ENCODE measurements around the gene EPHB3.
A peak's percentile ranks its signal among the peaks of the same experiment; 100 is the strongest.

EPHB3 gene

GRCh38 chr3:184564685-184565385 is 3.2 kb downstream of the EPHB3 start:
- DNase-seq = no peak

GRCh38 chr3:184565421-184566211 is 4.0 kb downstream of the EPHB3 start:
- DNase-seq = peak; percentile 65

GRCh38 chr3:184566441-184567414 is 5.1 kb downstream of the EPHB3 start:
- no peak for DNase-seq

GRCh38 chr3:184567946-184568559 is 6.5 kb downstream of the EPHB3 start:
- no peak for DNase-seq

GRCh38 chr3:184568560-184568923 is 7.0 kb downstream of the EPHB3 start:
- DNase-seq = no peak

DNA sequence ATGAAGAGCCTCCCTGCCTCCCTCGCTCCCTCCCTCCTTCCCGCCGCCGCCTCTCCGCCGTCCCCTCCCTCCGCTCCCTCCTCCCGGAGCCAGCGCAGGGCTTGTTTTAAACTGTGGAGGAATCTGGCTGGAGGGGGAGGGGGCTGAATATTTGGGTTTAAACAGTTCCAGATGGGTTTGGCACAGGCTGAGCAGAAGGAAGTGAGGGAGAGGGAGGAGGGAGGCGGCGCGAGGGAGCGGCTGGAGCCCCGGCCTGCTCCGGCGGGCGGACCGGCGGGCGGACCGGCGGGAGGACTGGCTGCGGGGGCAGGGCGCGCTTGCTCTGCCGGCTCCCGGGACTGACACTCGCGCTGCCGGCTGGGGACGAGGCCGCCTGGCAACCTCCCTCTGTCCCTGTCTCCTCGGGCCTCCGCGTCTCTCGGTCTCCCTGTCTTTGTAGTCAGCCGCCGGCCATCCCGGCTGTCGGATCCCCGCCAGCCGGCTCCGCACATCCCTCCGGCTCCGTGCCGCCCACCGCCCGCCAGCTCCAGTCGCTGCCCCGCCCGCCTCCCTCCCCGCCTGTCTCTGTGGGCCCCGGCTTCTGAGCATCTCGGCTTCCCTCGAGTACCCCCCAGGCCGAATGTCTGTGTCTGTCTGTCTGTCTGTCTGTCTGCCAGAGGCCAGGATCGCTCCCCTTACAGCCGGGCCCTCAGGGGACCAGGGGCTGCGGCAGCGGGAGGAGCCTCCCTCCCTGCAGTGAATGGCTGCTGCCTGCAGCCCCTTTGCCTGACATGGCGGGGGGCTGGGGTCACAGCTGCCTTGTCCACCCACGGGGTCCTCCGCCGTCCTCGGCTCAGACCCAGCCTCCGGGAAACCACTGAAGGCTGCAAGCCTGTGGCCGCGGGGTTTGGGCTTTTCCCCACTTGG is 7.6 kb downstream of the EPHB3 start:
- peak; percentile 98 for DNase-seq

DNA sequence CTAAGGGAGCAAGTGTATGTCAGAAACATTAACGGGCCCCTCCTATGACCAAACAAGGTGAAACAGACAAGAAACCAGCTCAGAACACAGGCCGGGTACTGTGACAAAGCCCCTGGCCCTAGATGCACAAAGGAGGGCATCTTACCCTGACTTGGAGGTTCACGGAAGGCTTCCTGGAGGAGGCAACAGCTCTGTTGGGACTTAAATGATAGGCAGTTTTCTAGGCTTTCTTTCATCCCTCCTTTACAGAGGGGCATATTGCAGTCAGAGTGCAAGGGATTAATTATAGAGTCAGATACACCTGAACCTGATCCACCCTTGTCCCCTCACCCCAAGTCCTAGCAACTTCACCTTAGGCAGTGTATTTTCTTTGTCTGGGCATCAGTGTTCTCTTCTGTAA is 8.4 kb downstream of the EPHB3 start:
- DNase-seq = no peak

DNA sequence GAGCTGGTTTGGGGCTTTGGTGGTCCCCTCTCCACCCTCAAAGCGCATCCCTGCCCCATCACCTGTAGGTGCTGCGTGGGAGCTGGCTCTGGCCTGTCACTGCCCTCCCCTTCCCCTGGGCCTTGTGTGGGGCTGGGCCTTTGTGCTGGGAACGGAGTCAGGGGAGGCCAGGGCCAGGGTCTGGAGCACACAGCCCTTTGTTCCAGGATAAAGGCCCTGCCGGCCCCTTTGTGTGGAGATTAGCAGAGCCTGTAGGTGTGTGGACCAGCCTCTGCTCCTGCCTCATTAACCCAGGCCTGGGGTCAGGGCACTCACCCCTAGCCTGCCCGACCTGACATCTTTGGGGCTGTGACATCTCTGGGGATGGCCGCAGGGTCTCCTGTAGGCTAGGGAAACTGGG is 8.9 kb downstream of the EPHB3 start:
- DNase-seq = no peak

DNA sequence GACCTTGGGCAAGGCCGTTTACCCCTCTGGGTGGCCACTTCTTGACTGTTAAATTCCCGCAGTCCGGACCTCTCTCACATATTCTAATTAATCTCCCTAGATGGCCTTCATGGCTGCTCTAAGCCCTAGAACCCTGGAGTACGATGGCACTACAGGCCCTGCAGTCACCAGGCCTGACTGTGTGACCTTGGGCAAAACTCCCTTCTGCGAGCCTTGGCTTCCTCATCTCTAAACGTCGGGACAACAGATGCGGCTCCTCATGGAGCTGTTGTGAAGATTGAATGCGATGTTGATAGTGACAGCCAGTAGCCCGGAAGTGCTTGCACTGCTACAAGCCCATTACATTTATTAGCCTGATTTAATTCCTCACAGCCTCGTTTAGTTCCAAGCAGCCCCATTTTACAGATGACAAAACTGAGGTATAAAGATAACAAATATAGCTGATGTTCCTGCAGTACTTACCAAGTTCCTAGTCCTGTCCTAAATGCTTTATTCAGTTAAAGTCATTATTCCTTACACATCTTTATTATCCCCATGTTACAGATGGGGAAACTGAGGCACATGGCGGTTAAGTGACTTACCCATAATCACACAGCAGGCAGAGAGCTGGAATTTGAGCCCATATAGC is 10.3 kb downstream of the EPHB3 start:
- DNase-seq = no peak

DNA sequence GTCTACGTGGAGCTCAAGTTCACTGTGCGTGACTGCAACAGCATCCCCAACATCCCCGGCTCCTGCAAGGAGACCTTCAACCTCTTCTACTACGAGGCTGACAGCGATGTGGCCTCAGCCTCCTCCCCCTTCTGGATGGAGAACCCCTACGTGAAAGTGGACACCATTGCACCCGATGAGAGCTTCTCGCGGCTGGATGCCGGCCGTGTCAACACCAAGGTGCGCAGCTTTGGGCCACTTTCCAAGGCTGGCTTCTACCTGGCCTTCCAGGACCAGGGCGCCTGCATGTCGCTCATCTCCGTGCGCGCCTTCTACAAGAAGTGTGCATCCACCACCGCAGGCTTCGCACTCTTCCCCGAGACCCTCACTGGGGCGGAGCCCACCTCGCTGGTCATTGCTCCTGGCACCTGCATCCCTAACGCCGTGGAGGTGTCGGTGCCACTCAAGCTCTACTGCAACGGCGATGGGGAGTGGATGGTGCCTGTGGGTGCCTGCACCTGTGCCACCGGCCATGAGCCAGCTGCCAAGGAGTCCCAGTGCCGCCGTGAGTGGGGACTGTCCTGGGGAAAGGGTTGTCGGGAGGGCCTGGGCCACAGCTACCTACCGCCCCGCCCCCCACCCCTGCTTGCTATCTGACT is 11.2 kb downstream of the EPHB3 start:
- DNase-seq = no peak

DNA sequence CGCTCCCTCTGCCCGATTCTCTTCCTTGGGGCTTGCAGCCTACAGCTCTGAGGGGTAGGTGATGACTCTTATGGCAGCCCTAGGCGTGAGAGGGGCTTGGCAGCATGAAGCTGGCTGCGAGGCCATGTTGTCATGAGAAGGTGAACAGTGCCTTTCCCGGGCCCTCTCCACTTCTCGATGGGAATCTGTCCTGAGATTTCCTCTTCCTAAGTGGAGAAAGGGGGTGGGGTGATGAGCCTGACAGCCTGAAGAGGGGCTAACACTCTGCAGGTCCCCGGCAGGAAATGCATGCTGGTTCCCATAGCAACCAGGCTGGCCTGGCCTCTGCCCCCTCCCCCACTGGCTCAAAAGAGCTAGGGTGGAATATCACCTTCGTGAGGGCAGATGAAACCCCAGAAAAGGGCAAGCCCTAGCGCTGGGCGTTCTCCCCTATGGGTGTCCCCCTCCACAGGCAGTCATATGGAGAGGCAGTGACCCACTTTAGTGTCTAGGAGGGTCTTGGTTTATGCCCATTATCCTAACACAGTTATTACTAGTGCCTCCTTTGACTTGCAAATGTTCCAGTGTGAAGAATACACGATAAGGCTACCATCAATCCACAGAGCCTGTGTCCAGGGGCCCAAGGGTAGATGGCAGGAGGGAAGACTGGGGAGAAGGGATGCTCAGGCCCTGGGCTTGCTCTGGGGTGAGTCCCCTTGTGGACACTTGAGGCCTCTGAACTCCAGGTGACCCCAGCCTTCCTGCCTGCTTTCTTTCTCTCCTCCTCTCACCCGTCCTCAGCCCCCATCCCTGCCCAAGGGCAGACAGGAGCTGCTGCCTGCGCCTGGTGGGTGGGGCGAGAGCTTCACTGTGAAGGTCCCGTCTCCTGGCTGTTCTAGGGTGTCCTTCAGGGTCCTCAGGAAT is 13.2 kb downstream of the EPHB3 start:
- DNase-seq = no peak

DNA sequence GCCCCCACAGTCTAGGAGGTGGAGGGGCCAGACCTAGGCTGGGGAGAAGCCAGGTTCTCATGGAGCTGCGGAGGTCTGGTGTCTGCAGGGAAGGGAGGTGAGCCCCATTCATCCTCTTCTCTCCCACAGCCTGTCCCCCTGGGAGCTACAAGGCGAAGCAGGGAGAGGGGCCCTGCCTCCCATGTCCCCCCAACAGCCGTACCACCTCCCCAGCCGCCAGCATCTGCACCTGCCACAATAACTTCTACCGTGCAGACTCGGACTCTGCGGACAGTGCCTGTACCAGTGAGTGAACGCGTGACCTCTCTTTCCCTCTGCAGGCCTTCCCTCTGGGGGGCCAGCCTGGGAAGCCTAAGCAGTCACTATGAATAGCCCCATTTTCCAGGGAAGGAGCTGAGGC is 14.1 kb downstream of the EPHB3 start:
- DNase-seq = no peak

DNA sequence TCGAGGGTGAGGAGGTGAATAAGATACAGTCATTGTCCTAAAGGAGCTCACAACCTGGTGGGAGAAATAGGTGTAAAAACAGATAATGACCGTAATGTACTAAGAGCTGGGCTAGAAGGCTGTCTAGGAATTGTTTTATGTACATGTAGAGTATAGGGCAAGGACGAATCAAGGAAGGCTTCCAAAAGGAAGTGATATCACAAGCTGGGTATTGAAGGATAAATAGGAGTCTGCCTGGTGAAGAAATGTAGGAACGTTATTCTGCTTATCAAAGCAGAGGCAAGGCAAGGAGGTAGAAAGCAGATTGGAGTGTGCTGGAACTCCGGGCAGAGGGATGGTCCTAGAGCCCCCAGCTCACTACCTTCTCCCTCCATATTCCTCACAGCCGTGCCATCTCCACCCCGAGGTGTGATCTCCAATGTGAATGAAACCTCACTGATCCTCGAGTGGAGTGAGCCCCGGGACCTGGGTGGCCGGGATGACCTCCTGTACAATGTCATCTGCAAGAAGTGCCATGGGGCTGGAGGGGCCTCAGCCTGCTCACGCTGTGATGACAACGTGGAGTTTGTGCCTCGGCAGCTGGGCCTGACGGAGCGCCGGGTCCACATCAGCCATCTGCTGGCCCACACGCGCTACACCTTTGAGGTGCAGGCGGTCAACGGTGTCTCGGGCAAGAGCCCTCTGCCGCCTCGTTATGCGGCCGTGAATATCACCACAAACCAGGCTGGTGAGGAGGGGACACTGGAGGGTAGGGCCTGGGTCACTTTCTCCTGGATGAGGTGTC is 15.1 kb downstream of the EPHB3 start:
- no peak for DNase-seq

- no peak for DNase-seq
Observed at GRCh38 chr3:184577546-184577945, 16.0 kb downstream of the EPHB3 start.

- no peak for DNase-seq
Observed at GRCh38 chr3:184578218-184578617, 16.6 kb downstream of the EPHB3 start.

- no peak for DNase-seq
Observed at GRCh38 chr3:184578822-184579221, 17.2 kb downstream of the EPHB3 start.

GRCh38 chr3:184579513-184579912 is 17.9 kb downstream of the EPHB3 start:
- no peak for DNase-seq

DNA sequence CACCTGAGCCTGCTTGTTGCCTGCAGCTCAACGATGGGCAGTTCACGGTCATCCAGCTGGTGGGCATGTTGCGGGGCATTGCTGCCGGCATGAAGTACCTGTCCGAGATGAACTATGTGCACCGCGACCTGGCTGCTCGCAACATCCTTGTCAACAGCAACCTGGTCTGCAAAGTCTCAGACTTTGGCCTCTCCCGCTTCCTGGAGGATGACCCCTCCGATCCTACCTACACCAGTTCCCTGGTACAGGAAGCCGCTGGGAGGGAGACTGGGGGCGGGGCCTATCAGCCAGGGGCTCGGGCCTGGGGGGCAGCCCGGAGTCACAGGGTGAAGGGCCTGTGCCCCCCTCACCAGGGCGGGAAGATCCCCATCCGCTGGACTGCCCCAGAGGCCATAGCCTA is 18.8 kb downstream of the EPHB3 start:
- DNase-seq = no peak

DNA sequence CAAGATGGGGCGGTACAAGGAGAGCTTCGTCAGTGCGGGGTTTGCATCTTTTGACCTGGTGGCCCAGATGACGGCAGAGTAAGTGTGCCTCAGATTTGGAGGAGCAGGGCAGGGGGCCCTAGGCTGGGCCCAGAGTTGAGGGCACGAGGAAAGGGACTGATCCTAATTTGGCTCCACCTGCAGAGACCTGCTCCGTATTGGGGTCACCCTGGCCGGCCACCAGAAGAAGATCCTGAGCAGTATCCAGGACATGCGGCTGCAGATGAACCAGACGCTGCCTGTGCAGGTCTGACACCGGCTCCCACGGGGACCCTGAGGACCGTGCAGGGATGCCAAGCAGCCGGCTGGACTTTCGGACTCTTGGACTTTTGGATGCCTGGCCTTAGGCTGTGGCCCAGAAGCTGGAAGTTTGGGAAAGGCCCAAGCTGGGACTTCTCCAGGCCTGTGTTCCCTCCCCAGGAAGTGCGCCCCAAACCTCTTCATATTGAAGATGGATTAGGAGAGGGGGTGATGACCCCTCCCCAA is 19.8 kb downstream of the EPHB3 start:
- DNase-seq = no peak
